PC-3 (cell line): ENCODE results near the gene PANK4.

ENCODE experiments used
- EZH2 ChIP-seq: fragments of 300-600 bp; sonication (generic); IDR thresholded peaks from one replicate; pipeline ENCODE4 v1.6.1; 2017; ENCODE audit warnings: antibody characterized with exemption, mild to moderate bottlenecking, low read length; ENCODE audit not compliant: unreplicated experiment
- TF ChIP-seq, protein P1 (sequence below): fragments of 300-600 bp; sonication (generic); conservative IDR thresholded peaks from 2 replicates; pipeline ENCODE4 v1.5.1; 2017; ENCODE audit warnings: antibody characterized with exemption, low read depth, mild to moderate bottlenecking, low read length

DNA sequence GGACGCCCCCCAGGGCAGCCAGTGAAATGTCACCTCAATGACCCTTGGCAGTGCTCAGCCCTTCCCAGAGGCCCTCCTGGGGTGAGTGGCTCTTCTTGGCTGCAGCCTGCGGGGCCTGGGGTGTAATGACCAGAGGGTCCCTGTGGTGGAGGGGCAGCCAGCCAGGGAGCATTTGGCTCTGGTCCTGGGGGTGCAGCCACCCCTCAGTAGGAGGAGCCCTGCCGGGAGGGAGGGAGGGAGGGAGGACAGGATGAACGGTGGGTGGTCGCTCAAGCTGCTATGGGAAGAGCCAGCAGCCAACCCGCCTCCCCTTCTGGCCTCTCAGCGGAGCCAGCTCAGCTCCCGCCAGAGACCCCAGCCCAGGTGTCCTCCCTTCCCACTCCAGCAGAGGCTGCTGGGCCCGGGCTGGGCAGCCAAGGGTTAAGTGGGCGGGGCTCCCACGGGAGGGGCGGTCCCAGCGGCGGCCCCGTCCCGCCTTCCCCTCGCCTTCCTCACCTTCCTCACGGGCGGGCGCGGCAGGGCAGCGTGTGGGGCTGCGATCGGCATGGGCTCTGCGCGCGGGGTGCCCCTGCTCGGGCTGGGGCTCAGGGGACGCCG lies 59.3 kb downstream of the PANK4 start:
- TF ChIP-seq, protein P1, sequence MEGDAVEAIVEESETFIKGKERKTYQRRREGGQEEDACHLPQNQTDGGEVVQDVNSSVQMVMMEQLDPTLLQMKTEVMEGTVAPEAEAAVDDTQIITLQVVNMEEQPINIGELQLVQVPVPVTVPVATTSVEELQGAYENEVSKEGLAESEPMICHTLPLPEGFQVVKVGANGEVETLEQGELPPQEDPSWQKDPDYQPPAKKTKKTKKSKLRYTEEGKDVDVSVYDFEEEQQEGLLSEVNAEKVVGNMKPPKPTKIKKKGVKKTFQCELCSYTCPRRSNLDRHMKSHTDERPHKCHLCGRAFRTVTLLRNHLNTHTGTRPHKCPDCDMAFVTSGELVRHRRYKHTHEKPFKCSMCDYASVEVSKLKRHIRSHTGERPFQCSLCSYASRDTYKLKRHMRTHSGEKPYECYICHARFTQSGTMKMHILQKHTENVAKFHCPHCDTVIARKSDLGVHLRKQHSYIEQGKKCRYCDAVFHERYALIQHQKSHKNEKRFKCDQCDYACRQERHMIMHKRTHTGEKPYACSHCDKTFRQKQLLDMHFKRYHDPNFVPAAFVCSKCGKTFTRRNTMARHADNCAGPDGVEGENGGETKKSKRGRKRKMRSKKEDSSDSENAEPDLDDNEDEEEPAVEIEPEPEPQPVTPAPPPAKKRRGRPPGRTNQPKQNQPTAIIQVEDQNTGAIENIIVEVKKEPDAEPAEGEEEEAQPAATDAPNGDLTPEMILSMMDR, result no peak
- no peak for TF ChIP-seq EZH2
